Fibroblast of the conjunctiva (primary cell): ENCODE measurements around the gene DPP8.
"Not testable (repeated sequence)": the region's sequence is repeated elsewhere in the genome, so short reads cannot be mapped to it uniquely, and the experiment has no call there.

ENCODE experiments used
- DNase-seq: peaks from one replicate; pipeline ENCODE4 v3.0.0-alpha.2; 2010; ENCODE audit warnings: low read depth

The DPP8 gene

DNA sequence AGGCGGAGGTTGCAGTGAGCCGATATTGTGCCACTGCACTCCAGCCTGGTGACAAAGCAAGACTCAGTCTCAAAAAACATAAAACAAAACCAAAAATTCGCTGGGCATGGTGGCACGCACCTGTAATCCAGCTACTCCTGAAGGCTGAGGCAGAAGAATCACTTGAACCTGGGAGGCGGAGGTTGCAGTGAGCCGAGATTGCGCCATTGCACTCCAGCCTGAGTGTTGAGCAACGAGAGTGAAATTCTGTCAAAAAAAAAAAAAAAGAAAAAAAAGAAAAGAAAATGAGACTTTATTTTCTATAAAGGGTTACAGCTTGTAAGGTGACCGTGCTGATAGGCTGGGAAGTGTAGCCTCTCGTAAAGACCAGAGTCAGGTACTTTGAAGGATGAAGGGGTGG is 6.7 kb upstream of the DPP8 start:
- DNase-seq = no peak

DNA sequence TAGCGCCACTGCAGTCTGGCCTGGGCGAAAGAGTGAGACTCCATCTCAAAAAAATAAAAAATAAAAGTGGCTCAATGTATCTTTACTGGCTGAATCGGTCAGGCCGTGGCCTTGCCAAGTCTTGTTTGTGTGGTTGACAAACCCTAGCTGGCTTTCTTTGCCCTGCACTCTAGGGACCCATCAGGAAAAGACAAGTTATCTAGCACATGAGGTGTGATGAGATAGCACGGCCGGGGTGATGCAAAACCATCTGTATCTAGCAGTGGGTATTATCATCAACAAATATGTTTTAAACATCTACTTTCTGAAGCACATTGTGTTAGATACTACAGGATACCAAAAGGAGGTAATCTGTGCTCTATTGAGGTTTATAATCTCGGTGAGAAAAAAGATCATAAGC is 3.9 kb upstream of the DPP8 start:
- no peak for DNase-seq

DNA sequence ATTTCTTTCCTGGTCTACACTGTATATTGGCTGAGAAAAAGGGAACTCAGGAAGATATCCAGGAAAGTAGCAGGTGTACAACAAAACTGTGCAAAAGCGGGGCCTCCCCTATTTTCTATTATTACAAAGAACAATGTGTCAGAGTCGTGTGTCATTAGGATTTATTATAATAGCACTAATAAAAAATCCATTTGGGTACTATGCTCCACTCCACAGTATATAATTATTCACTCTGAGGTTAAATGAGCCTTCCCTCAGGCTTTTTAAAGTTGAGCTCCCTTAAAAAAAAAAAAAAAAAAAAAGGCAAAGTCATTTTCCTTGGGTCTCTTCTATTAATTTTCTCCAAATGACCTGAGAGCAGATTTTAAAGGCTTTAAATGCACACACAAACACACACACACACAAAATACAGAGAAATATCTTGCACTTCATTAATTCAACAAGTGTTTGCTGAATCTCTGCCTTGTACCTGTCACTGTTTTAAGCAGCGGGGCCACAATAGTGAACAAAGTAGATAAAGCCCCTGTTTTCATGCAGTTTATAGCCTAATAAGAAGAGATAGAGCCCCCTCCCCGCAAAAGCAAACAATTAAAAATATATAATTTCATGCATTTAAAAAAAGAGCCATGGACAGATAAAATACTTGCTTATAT is 1.3 kb upstream of the DPP8 start:
- DNase-seq = no peak

DNA sequence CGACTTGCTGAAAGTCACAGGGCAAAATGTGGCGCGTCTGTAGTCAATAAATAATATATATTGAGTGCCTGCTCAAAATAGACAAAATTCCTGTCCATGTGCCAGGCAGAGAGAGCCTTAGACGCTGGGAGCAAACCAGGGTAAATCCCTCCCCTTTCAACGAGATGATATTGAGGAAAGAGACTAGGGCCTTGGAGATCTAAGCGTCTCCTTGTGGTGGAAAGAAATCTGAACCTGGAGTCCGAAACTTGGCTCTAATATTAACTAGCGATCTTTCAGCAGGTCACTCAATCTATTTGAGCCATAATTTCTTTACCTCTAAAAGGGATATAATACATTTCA is 348 bp upstream of the DPP8 start:
- no peak for DNase-seq

DNA sequence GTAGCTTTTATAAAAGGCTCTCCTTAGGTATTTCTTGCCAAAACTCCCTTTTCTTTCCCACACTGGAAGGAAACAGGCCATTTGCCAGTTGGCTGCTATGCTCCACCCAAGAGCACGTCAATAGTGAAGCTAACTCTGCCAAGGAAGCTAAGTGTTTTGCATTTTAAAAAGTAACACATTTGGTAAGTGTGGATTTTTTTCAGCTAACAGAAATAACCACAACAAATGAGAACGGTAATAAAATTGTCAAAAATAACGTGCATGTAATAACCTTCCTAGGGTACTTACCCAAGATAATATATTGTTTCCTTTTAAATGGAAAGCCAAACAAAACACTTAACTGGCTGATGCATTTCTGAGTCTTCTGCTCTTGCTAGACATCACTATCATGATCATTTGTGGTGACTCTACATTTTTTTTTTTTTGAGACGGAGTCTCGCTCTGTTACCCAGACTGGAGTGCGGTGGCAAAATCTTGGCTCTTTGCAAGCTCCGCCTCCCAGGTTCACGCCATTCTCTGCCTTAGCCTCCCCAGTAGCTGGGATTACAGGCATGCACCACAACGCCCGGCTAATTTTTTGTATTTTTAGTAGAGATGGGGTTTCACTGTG is 4.6 kb downstream of the DPP8 start:
- peak; percentile 29 for DNase-seq

DNA sequence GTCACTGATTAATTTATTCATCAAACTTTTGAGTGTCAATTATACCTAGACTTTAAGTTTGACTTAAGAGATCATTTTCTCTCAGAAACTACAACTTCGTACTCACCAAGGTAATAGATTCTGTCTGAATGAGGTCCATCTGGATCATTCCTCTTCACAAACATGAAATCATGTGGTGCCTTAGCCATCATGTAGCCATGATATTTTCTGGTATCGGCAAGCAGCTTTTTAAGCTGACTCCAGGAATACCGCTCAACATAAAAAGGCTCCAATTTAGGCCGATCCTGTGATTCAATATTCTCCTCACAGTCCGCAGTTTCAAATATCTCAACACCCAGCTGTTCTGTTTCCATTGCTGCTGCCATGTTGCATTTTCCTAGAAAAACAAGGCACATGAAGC is 5.3 kb downstream of the DPP8 start:
- no peak for DNase-seq

DNA sequence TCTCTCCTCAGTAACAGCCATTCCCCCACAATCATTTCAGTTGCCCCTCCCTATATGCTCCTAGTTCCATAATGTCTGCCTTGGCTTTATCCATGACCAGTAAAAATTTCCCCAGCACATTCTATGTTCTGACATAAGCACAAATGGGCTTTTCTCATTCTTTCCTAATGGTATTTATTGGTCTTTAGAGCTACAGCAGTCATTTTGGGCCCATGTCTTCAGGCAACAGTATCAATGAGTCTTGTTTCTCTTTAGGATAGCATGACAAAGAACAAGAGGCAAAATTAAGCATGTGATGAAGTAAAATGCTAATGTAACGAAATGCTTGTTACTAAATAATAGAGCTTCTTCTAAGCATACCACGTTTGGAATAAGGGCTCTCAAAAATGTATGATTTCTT is 8.2 kb downstream of the DPP8 start:
- no peak for DNase-seq

DNA sequence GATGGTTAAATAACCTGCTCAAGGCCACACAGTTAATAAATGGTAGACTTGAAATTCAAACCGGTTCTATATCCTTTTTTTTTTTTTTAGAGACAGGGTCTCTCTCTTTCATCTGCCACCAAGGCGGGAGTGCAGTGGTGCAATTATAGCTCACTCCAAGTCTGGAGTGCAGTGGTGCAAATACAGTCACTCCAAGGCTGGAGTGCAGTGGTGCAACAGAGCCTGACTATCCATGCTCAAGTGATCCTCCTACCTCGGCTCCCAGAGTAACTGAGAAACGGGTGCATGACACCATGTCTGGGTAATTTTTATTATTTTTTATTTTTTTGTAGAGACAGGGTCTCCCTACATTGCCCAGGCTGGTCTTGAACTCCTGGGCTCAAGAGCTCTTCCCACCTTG is 23.4 kb downstream of the DPP8 start:
- no peak for DNase-seq

DNA sequence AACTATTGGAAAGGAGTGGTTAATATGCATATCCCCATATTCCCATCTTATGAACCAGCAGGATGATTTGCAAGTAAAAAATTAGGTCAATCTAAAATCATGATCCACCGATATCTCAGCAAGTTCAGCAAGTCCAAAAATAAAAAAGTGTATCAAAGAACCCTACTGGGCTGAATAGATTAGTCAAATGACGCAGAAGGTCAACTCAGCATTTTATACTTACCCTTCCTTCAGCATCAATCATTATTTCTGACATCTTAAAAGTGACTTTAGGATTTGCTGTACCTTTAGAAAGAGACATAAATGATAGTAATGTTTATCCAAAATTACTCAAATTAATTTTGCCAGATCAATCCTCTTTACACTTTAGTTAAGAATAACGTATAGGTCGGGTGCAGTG is 32.6 kb downstream of the DPP8 start:
- DNase-seq = no peak

DNA sequence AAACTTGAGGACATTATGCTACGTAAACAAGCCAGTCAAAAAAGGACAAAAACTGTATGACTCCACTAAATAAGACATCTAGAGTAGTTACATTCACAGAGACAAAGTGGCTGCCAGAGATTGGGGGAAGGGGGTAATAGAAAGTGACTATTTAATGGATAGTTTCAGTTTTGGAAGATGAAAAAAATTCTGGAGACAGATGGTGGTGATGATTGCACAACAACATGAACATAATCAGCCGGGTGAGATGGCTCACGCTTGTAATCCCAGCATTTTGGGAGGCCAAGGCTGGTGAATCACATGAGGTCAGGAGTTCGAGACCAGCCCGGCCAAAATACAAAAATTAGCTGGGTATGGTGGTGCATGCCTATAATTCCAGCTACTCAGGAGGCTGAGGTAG is 40.6 kb downstream of the DPP8 start:
- peak; percentile 67 for DNase-seq

DNA sequence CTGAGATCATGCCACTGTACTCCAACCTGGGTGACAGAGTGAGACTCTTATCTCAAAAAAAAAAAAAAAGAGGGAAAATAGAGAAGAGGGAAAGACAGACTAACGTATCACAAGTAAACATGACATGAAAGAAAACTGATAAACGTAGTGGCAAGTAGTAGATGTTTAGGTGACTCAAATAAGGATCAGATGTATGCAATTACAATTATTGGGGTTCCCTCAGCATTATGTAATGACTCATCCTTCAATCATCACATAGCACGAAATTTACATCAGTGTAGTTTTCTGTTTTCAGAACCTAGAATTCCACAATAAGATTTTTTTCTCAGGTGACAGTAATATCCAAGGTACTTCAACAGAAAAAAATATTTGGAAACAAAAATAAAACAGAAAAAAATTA is 46.6 kb downstream of the DPP8 start:
- DNase-seq = no peak

DNA sequence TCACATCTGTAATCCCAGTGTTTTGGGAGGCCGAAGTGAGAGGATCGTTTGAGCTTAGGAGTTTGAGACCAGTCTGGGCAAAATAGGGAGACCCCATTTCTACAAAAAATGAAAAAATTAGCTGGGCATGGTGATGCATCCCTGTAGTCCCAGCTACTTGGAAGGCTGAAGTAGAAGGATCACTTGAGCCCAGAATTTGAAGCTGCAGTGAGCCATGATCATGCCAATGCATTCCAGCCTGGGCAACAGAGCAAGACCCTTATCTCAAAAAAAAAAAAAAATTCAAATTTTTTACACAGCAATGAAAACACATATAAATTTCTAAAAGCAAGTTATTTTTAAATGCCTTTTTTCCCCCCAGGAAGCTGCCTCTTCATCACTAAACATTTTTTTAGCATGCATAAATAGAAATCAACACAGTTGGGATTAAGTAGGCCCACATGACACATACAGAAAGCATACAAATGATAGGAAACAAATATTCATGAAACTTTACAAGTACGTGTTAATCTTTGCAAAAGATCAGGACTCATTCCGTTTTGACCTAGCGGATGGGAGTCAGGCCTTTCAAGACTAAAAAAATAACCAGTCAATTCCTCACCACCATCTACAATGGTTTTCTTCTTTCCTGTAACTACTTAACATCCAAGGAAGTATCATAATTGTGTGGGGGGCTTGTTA is 49.1 kb downstream of the DPP8 start:
- DNase-seq = no peak

DNA sequence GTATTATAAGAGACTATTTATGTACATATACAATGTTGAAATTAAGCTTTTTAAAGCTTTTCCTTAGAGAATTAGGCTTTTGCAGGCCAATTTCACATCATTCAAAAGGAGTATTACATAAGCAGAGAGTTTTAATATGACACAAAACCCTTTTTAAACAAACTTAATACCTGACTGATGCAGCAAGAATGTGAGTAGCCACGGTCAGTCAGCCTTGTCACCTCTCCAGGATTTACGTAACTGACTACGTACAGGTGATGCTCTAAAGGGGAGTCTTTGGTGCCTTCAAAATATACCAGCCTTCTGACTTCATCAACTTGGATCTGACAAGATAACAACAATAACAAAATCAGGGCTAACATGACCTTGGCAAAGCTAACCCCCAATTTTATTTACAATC is 50.6 kb downstream of the DPP8 start:
- no peak for DNase-seq

DNA sequence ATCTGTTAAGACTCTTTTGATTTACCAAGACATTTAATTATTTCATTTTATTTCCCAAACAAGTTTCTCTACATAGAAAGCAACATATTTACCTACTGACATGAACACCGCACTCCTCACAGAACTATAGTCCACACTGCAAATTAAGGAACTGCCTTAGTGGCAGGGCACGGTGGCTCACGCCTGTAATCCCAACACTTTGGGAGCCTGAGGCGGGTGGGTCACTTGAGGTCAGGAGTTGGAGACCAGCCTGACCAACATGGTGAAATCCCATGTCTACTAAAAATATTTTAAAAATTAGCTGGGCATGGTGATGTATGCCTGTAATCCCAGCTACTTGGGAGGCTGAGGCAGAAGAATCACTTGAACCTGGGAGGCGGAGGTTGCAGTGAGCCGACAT is 54.4 kb downstream of the DPP8 start:
- not testable (repeated sequence) for DNase-seq

DNA sequence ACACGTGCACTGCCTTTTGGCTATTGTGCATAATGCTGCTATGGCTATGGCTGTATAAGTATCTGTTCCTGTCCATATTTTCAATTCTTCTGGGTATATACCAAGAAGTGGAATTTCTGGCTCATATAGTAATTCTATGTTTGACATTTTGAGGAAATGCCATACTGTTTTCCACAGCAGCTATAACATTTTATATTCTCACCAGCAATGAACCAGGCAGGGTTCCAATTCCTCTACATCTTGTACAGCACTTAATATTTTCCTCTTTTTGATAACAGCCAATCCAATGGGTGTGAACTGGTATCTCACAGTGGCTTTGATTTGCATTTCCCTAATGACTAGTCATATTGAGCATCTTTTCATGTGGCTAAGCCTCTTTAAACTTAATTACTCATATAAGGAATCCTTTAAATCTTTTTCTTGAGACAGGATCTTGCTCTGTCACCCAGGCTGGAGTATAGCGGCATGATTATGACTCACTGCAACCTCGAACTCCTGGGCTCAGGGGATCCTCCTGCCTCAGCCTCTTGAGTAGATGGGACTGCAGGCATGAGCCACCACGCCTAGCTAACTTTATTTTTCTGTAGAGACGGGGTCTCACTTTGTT is 56.6 kb downstream of the DPP8 start:
- no peak for DNase-seq

DNA sequence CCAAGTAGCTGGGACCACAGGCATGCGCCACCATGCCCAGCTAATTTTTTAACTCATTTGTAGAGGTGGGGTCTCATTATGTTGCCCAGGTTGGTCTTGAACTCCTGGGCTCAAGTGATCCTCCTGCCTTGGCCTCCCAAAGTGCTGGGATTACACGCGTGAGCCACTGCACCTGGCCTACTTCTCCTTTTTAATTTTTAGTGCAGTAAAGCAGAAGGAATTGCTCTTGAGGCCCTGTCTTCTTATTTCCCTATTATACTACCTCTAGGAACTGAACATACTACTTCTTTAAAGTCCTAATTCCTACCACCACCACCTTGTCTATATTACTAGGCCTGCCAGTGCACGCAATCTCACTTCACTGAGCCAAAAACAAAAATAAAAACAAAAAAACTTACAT is 62.2 kb downstream of the DPP8 start:
- DNase-seq = not testable (repeated sequence)

DNA sequence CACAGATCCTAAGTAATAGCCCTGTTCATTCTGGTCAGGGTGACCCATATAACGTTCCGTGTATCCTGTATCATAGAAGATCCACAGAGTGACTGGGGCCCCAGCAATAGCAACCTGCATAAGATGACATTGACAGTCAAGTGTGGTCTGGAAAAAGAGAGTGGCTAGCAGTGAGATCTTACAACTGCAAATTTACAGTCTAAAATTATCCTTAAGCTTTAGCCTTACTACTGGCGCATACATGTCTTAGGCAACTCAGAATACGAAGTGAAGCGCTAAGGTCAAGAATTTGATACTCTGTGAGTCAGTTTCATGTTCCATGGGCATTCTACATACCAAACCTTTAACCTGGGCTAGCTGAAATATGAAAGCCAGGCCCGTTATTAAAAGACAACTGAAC is 65.5 kb downstream of the DPP8 start:
- no peak for DNase-seq

DNA sequence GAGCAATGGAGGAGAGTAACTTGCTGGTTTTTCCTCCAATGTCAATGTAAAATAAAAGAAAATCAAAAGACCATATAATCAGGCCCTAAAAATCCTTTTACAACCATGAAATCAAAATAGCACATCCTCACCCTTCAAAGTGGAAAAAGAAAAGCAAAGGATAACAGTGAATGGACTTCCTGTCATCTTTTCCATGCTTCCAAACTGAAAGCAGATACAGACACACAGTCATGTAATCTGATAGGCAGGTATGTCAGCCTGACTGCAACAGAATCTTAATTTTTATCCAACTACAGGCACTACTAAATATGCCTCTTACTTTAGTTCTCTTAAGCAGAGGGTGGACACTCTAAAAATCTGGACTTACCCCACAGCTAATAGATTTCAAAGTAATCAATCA is 66.9 kb downstream of the DPP8 start:
- no peak for DNase-seq

DNA sequence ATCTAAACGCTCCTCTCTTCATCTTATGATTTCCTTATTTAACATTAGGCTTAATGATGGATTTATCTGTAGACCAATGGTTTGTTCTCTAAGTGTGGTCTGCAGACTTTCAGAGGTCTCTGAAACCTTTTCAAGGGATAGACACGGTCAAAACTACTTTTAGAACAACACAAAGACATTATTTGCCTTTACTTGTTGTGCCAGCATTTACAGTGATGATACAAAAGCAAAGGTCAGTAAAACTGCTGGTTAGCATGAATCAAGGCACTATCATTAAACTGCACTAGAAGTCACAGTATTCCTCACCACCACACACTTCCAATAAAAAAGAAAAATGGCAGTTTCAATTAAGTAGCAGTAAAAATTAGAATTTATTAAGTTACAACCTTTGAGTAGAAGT is 70.3 kb downstream of the DPP8 start:
- DNase-seq = no peak

DNA sequence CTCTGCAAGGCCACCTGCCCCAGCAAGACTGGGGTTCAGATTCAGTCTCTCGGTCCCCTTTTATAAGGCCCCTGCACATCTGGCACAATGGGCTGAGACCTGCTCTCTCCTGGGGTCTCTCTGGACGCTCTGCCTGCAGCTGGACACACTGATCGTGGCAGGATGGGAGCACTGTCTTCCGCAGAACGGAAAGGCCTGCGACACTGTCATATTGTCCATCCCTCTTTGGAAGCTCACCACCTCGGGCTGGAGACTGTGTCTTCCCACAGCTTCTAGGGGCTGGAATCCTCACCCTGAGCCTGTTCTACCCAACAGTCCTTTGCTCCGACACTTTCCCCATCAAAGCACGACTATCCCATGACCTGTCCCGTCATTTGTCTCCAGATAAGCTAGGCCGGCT is 83.3 kb downstream of the DPP8 start:
- no peak for DNase-seq

DNA sequence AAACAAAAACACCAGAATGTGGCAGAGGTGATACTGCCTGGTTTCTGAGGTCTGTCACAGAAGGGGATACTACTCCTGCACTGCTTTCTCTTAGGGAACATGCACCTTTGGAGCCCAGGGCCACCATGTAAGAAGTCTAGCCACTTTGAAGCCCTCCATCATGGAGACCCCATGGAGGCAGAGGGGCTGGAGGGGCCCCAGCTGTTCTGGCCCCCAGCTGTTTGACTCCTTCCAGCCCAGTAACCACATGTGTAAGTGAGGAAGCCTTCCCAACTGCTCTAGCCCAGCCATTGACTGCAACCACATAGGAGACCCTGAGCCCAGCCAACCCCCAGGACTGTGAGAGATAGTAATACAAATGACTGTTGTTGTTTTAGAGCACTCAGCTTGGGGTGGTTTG is 85.8 kb downstream of the DPP8 start:
- no peak for DNase-seq

DNA sequence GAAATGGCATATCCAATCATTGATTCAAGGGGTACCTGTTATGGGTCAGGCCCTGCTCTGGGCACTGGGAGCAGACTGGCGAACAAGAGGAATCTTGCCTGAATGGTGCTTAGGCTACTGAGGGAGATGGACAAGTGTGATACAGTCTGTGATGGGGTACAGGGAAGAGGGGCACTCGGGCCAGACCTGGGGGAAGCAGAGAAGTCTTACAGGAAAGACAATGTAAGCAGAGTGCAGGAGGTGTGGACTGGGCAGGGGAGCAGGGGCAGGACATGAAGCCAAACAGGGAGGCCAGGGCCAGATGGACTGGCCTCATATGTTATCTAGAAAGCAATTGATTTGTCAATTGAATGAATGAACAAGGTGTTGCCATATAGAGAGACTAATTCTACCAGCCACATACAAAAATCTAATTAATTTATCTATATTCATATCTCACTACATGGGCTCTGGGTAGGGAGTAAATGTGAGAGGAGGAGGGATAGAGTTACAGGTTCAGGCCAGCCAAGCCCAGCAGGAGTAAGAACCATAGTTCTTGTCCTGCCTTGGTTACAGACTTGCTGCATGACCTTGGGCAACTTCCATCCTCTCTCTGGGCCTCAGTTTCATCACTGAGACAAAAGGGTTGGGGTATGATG is 91.2 kb downstream of the DPP8 start:
- no peak for DNase-seq

DNA sequence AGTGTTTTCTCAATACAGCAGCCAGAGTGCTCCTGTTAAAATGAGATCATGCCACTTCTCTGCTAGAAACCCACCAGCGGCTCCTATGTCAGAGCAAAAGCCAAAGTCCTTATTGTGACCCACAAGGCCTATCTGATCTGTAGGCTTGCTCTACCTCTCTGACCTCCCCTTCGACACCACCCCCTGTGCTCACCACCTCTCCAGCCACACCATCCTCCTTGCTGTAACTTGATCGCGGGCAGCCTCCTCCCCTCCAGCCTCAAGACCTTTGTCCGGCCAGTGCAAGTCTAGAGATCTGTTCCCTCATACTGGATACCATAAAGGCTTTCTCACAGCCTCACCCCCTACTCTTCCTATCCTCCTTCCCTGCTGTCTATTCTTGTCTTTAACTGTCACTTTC is 92.8 kb downstream of the DPP8 start:
- DNase-seq = no peak
